Activated CD4-positive, alpha-beta T cell treated with anti-CD3 and anti-CD28 coated beads, Interleukin-2, amount 50 U/mL, for 1 hour (primary cell): Measurements from ENCODE around the gene MBD2.
"Not testable (repeated sequence)": the region's sequence is repeated elsewhere in the genome, so short reads cannot be mapped to it uniquely, and the experiment has no call there.

ENCODE experiments used
- DNase-seq: peaks from one replicate; pipeline ENCODE4 v3.0.0-alpha.2; 2020

MBD2 gene, protein sequence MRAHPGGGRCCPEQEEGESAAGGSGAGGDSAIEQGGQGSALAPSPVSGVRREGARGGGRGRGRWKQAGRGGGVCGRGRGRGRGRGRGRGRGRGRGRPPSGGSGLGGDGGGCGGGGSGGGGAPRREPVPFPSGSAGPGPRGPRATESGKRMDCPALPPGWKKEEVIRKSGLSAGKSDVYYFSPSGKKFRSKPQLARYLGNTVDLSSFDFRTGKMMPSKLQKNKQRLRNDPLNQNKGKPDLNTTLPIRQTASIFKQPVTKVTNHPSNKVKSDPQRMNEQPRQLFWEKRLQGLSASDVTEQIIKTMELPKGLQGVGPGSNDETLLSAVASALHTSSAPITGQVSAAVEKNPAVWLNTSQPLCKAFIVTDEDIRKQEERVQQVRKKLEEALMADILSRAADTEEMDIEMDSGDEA

DNA sequence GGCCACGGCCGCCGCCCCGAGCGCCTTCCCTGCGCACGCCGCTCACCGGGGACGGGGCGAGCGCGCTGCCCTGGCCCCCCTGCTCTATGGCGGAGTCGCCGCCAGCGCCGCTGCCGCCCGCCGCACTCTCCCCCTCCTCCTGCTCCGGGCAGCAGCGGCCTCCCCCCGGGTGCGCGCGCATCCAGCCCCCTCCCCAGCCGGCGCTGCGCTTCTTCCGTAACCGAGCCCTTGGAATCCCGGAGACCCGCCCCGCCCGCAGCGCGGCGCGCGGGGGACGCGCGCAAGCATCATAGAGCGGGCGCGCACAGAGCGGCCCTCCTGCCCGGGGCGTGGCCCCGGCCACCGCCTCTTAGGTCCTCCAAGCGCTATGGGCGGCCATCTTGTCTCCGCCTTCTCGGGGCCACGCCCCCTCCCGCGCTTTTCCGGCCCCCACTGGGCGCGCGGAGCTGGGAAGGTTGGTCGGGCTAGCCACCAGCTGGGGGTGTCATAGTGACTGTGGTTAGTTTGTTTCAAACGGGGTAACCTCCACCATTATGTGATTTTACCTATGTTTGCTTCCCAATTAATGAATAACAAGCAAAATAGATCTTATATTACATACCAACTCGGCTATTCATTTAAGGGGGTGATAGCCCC lies at the start of gene MBD2:
Gene MBD2 (minus strand): TSS at position 291 of the 636 bp plus-strand sequence. CDS start 110 bp downstream, at position 181.
- peak; percentile 91 for DNase-seq

DNA sequence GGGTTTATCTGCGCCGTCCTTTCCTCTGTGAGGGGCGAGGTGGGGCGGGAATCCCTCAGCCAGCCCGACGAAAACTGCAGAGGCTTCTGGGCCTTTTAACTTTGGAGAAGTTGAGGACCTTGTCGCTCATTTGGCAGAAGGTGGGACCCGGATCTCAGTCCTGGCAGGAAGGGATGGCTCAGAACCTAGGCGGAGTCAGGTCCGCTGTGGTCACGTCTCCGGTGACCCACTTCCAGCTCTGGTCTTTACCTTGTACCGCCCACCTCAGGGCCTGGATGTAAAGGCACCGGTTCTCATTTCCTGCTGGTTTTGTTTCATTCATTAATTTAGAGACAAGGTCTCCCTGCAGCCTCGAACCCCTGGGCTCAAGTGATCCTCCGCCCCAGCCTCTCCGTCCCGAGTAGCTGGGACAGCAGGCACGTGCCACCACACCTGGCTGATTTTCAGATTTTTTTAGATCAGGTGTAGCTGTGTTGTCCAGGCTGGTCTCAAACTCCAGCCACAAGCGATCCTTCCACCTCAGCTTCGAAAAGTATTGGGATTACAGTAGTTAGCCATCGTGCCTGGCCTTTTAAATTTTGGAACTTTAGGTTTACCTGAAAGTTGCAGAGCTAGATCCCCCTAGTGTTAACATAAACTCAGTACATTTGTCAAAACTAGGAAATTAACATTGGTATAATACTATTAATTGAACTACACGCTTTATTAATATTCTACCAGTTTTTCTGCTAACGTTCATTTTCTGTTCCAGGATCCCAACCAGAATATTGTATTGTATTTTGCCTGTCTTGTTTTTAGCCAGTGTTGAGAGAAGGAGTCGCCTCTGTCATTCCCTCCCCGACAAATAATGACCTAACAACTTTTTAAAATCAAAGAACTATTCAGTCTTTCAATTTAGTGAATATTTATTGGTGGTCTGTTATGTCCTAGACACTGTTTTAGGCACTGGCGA lies 45.7 kb upstream of the MBD2 start:
- DNase-seq = peak; percentile 19

DNA sequence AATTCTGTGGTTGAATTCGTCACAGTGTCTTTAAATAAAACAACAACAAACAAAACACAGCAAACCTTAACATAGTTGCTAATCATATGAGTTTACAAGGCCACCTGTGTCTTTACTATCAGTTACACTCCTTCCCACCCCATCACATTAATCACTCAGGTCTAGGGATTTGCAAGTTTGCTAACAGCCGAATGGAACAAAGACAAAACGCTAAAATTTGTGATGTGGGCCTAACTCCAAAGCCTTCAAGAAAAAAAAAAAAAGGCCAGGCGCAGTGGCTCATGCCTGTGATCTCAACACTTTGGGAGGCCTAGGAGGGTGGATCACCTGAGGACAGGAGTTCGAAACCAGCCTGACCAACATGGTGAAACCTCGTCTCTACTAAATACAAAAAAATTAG lies 44.3 kb upstream of the MBD2 start:
- DNase-seq = no peak

DNA sequence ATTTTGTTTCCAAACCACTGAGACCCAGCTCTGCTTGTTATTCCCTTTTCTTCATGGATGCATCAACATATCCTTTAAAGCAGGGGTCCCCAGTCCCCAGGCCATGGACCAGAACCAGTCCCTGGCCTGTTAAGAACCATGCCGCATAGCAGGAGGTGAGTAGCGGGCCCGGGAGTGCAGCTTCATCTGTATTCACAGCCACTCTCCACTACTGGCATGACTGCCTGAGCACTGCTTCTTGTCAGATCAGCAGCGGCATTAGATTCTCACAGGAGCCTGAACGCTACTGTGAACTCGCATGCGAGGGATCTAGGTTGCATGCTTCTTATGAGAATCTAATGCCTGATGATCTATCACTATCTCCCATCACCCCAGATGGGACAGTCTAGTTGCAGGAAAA lies 43.2 kb upstream of the MBD2 start:
- no peak for DNase-seq

DNA sequence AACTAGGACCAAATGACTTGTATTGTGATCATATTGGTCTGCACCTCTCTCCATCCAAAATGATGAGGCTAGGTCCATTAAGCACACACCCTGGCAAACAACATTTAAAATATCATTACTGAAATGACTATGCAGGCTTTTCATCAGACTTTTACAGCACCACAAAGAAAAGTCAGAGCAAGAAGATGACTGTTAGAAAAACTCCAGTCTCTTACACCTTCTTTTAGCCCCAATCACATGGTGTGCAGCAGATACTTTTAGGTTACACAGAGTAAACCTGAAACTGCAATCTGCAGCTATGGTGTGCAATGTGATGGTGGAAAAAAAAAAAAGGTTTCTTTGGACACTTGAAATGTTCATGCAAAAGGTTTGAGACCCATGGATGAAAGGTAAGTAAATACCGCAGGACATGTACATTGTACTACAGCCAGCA lies 39.5 kb upstream of the MBD2 start:
- DNase-seq = no peak

DNA sequence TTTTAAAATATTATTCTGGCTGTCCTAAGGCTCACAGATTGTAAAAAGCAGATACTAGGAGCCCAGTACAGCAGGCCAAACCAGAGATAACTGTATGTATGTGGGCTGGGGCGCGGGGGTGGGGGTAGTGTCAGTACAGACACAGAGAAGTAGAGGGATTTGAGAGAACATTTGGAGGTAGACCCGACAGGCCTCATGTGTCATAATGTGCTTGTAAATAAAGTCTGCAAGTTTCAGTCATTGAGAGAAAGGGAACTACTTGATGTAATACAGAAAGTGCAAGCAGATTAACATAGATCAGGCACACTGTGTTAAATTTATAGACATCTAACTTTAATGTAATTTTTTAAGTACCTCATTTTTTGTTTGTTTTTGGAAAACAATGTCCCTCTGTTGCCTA lies 37.4 kb upstream of the MBD2 start:
- DNase-seq = no peak

DNA sequence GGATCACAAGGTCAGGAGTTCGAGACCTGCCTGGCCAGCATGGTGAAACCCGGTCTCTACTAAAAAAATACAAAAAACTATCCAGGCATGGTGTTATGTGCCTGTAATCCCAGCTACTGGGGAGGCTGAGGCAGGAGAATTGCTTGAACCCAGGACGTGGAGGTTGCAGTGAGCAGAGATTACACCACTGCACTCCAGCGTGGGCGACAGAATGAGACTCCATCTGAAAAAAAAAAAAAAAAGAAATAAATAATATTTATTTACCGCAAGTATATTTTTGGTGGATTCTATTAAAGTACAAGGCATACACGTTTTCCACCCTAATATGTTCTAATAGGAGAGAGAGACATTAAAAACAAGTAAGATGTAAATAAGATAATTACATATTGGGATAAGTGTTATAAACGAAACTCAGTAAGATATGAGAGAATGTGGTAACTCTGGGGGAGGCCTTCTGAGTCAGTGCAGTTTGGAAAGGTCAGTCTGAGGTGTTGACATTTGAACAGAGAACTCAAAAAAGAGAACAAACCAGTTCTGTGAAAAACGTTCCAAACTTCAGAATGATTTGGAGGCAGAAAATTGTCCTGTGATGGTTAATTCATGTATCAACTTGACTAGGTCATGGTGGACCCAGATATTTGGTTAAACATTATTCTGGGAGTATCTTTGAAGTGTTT lies 36.1 kb upstream of the MBD2 start:
- no peak for DNase-seq

DNA sequence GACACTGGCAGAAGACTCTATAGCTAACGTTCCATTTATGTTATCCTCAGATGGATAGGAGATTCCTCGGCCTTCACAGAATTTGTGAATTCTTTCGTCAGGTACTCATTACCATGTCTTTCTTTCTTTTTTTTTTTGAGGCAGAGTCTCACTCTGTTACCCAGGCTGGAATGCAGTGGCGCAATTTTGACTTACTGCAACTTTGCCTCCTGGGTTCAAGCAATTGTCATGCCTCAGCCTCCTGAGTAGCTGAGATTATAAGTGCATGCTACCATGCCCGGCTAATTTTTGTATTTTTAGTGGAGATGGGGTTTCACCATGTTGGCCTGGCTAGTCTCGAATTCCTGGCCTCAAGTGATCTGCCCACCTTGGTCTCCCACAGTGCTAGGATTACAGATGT lies 33.3 kb upstream of the MBD2 start:
- DNase-seq = not testable (repeated sequence)

DNA sequence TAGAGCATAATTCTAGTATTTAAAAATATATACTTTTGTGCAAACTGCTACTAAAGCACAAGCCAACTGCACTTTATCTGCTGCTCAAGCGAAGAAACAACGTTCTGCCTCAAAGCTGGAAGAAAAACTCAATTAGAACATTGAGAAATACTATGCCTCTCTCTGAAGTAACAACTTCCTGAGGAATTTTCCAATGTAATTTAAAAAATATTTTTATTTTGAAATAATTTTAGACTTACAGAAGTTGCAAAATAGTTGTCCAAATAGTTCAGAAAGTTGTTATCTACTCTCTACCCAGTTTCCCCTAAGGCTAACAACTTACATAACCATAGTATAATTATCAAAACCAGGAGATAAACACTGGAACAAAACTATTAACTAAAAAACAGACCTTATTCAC lies 32.5 kb upstream of the MBD2 start:
- DNase-seq = no peak

DNA sequence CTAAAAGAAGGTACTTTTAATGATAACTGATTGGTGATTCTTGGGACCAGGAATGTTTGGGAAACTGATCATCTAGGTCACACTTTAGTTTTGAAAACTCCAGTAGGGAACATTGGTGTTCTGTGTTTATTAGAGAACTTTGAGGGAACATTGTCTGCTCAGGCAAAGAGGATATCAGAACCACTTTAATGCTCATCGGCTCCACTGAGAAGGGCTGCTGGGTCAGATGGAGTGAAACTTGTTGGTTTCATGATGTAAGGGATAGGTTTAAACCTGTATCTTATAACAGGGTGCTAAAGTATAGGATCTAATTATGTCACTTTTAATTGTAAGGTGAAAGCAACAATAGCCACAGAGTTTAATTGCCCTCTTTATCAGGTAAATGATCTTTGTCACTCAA lies 30.7 kb upstream of the MBD2 start:
- DNase-seq = no peak

DNA sequence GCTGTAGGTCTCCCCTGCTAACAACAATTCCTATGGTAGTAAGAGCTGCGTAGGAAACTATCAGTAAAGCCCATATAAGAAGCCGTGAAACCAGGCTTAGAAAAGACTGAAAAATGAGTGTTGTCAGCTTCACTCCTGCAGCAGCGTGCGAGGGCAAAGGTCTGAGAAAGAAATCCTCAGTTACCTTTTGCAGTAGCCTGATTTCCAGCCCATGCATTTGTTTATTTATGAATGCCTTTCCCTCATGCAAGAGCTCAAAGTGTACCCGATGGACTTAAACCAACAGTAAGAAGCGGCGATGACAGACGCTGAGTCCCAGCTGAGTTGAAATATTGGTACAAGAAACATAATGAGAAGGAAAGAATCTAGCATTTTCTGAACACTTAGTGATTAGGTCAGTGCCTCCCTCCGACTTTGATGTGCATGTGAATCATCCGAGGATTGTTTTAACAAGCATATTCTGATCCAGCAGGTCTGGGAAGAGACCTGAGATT lies 29.8 kb upstream of the MBD2 start:
- DNase-seq = no peak

DNA sequence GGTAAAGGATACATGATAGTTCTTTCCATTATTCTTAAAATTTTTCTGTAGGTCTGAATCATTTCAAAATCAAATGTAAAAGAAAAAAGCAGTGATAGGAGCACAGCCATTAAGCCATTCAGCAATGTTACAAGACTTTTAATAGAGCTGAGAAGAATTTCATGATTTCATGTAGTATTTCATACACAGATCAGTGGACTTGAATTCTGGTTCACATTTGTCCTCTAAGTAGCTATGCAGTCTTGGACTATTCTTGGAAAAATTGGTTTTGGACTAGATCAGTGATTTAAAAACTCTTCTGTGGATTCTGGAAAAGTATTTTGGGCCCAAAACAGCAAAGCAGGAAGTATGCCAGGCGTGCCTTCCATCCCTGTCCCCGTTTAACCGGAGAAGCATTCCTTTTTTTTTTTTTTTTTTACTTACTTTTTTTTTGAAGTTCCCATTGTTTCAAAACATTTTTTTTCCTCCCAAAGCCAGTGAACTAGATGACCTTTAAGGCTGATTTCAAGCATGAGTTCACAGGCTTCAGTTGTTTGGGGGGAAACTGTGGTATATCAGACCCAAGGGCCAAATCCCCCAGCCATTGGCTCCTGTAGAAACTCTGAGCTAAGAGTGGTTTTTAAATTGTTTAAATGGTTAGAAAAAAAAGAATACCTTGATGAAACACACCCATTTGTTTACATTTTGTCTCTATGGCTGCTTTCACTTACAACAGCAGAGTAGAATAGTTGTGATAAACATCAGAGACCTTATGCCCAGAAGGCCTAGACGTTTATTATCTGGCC lies 27.3 kb upstream of the MBD2 start:
- no peak for DNase-seq

DNA sequence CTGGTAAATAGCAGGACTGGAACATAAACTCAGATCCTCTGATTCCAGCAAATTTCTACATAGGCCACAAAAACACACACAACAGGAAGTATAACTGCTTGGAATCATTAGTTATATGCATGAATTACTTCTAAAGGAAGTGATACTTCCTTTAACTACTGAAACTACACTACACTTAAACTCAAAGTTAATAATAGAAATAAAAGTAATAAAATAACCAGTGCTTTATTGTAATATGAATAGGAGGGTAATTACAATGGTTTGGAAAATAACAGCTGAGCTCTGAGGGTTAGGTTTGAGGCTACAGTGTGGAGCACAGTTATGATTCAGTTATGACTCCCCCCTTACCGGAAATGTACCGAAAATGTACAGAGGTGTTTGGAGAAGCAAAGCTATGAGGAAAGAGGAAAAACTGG lies 26.4 kb upstream of the MBD2 start:
- no peak for DNase-seq

DNA sequence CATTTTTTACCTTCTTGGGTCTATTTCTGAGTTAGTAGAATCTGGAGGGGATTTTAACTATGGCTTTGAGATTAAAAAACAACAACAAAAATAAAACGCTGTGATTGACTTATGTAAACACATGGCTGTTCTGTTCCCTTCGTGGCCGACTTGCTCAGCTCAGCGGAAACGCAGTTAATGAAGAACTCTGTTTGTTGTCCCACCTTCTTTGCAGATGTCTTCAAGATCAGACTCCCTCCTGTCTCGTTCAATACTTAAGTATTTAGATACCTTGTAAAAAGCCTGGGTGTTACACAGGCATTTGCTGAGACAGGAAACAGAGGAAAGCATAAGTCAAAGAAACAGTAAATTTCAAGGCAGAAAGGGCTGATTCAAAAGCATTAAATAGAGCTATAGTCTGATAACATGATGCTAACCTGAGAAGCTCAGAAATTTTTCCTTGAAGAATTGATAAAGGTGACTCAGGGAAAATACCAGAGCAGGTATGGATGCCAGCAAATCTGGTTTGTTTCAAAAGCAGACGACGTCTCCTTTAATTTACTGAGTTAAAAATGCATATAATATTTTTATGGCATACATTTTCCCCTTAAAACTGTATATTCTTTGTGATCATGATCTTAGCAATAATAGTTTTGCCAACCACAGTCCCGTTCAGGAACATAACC lies 23.2 kb upstream of the MBD2 start:
- DNase-seq = no peak

DNA sequence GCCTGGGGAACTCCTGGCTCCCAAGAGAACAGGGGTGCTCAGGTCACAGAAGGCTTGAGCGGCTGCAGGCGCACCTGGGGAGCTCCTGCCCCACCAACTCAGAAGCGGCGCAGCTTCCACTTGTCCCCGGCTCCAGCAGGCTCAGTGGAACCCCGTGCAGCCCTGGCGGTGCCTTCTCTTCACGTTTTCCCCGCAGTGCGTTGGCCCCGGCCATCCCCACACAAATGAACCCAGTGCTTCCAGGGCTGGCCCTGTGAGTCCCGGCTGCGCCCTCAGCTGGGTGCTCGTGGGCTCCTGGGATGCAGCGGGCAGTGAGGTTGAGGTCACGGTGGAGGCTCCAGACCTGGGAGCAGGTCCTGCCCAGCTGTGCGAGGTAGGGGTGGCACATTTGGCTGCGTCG lies 17.9 kb upstream of the MBD2 start:
- DNase-seq = no peak

DNA sequence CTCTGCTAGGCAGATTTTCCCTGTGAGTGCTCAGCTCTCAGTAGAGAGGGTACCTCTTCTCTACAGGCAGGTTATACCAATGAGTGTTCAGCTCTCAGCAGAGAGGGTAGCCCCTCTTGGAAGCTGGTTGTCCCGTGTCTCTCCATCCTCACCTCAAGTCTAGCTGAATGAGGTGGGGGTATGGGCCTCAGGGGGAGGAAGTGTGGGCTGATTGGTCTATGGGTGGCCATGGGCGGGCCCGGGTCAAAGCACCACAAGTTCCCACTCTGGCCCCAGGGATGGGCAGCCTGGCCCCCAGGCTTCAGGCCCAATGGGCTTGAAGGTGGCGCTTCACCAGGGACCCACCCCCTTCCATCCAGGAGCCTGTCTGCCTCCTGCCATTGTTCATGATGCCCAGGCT lies 17.0 kb upstream of the MBD2 start:
- no peak for DNase-seq

DNA sequence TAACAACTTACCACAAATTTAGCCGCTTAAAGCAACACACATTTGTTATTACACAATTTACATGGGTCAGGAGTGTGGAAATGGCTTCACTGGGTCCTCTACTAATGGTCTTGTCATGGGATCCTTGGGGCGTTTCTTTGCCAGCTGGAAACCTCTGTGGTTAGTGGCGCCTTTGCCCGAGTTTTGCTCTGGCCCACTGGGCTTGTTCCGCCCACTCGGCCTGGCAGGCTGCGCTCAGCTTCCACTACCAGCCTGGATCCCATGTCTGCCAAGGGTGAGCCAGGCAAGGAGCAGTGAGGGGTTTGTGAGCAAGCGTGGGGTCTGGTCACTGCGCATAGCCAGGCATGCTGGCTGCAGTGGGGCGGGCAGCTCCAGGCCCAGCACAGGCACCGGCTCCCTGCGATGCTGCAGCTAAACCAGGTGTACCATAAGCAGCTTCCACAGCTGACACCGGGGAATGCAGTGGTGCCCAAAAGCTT lies 16.2 kb upstream of the MBD2 start:
- DNase-seq = no peak

DNA sequence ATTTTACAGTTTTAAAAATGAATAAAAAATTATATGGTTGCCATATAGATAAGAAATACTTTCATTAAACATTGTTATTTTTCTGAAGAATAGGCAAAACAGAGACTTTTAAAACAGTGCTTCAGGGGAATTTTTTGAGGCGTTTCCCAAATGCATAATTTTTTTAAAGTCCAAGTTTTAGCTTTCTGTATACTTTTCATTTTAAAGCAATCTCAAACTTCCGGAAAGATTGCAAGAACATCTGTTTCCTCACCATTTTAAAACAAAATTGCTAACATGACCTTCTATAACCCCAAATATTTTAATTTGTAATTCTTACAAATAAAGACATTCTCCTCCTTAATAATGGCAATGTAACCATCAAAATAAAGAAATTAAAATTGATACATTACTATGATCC lies 15.1 kb upstream of the MBD2 start:
- no peak for DNase-seq

DNA sequence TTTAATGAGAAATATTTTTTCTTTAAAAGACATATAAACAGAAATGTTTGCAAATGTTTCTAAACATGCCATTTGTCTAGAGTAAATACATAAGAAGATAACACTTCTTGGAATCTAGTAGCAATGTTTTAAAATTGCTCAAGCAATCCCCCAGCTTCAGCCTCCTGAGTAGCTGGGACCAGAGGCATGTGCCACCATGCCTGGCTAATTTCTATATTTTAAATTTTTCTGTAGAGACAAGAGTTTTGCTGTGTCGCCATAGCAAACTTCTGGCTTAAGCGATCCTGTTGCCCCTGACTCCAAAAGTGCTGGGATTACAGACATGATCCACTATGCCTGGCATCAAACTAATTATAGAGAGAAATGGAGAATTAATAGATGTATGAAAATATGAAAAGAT lies 14.6 kb upstream of the MBD2 start:
- no peak for DNase-seq

DNA sequence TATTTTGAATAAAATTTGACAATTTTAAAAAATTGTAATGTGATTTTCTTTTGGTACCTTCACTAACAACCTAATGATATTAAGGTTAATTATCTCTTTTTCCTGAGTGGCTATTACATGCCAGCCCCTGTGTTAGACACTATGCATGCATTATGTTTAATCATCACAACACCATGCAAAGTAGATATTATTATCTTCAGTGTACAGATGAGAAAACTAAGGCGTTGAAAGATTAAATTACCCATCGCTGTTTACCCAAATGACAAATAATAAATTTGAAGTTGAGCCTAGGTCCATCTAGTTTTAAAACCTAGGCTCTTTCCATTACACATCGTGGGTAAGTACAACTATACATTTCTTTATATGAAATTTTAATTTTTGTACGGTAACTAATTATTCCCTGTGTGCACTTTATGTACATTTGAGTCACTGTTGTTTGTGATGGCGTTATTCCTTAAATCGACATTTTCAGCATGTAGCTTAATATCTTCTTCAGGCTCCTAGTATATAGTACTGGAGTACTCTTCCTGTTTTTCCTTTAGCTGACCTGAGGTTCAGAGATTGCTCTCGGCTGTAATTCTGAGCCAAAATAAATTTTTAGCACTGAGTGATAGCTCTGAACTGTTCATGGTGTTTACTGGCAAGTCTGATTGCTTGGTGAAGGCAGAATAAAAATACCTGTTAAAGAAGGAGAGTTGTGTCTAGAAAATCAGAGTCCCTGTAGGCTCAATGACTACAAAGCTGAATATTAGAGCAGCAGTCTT lies 13.9 kb upstream of the MBD2 start:
- DNase-seq = no peak
